Neural cell (in vitro differentiated cells): Measurements from ENCODE around the gene LMAN2.

ENCODE experiments used
- EZH2 ChIP-seq: fragments of 200-600, 300-800 bp; shearing (Covaris generic), sonication (generic); IDR thresholded peaks from 2 replicates; pipeline ENCODE4 v1.6.1; 2014; ENCODE audit warnings: antibody characterized with exemption, low read length, borderline replicate concordance, mild to moderate bottlenecking; ENCODE audit not compliant: insufficient read depth, poor library complexity, severe bottlenecking
- POLR2AphosphoS5 ChIP-seq: IDR thresholded peaks from 2 replicates; pipeline ENCODE4 v1.6.1; 2012

DNA sequence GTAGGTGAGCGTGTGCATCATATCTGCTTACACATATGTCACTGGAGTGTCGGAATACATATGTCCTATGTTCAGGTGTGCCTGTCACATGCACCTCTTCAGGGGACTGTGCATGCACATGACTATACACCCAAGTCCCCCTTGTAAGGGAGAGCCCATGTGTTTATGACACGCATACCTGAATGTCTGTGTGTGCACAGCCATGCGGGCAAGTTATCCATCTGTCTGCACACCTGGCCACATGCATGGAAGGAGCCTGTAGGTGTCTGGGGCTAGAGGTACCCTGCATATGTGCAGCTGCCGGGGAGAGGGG is 5.6 kb upstream of the LMAN2 start:
- TF ChIP-seq POLR2AphosphoS5 (no peak), EZH2 (no peak)
